K562 (cell line): ENCODE results near the gene RPE. TPM values are rescaled to one million over a fixed set of nuclear protein-coding genes. Genes with fewer than 3 reads are reported as not detected.

Experiments
- BRF2 ChIP-seq: IDR thresholded peaks from 3 replicates; pipeline ENCODE4 v1.6.1; 2011; ENCODE audit warnings: borderline replicate concordance, mild to moderate bottlenecking; ENCODE audit not compliant: insufficient read length, insufficient read depth
- CAMTA2 ChIP-seq: fragments of 250-450 bp; sonication (Bioruptor Pico); conservative IDR thresholded peaks from 2 replicates; pipeline ENCODE4 v1.5.1; 2022
- DPF2 ChIP-seq: fragments of 450-650 bp; IDR thresholded peaks from 2 replicates; pipeline ENCODE4 v1.6.1; 2016
- ESRRB ChIP-seq: fragments of 250-450 bp; sonication (Bioruptor Pico); IDR thresholded peaks from 2 replicates; pipeline ENCODE4 v1.5.0; 2020; ENCODE audit warnings: mild to moderate bottlenecking, moderate library complexity, borderline replicate concordance
- GABPB1 ChIP-seq: sonication (generic); formaldehyde crosslinking; IDR thresholded peaks from 2 replicates; pipeline ENCODE4 v1.8.0; 2022; ENCODE audit warnings: mild to moderate bottlenecking, missing genetic modification reagents
- HSF4 ChIP-seq: fragments of 250-450 bp; sonication (Bioruptor Pico); IDR thresholded peaks from 2 replicates; pipeline ENCODE4 v2.1.2; 2022; ENCODE audit warnings: mild to moderate bottlenecking, moderate library complexity, borderline replicate concordance
- IRF2 ChIP-seq: sonication (generic); formaldehyde crosslinking; IDR thresholded peaks from 2 replicates; pipeline ENCODE4 v1.8.1; 2022; ENCODE audit warnings: mild to moderate bottlenecking, missing genetic modification reagents
- KHSRP ChIP-seq: fragments of 450-650 bp; IDR thresholded peaks from 2 replicates; pipeline ENCODE4 v1.6.1; 2017
- LEF1 ChIP-seq: fragments of 450-650 bp; IDR thresholded peaks from 2 replicates; pipeline ENCODE4 v1.6.1; 2016; ENCODE audit warnings: mild to moderate bottlenecking
- NFE2 ChIP-seq: IDR thresholded peaks from 2 replicates; pipeline ENCODE4 v1.6.1; 2014; ENCODE audit warnings: antibody characterized with exemption, low read depth
- PTTG1 ChIP-seq: fragments of 450-650 bp; IDR thresholded peaks from 2 replicates; pipeline ENCODE4 v1.6.1; 2016; ENCODE audit warnings: low read depth, mild to moderate bottlenecking, missing genetic modification characterization, missing compliant biosample characterization
- SAFB2 ChIP-seq: fragments of 200-400 bp; formaldehyde crosslinking; IDR thresholded peaks from 2 replicates; pipeline ENCODE4 v1.6.1; 2018; ENCODE audit warnings: borderline replicate concordance, low read length, low read depth, moderate library complexity; ENCODE audit not compliant: severe bottlenecking
- SMARCE1 ChIP-seq: fragments of 450-650 bp; IDR thresholded peaks from 2 replicates; pipeline ENCODE4 v1.7.1; 2016; ENCODE audit warnings: mild to moderate bottlenecking
- SNRNP70 ChIP-seq: fragments of 200-400 bp; formaldehyde crosslinking; optimal IDR thresholded peaks from 2 replicates; pipeline ENCODE3; 2017; ENCODE audit warnings: low read depth, low read length
- SRSF1 ChIP-seq: fragments of 200-400 bp; formaldehyde crosslinking; IDR thresholded peaks from 2 replicates; pipeline ENCODE4 v1.6.1; 2017; ENCODE audit warnings: mild to moderate bottlenecking, low read depth, low read length, moderate library complexity
- TBP ChIP-seq: optimal IDR thresholded peaks from 2 replicates; pipeline ENCODE3; 2011; ENCODE audit warnings: low read depth, low read length, improper control_type of control experiment
- THAP7 ChIP-seq: fragments of 250-450 bp; sonication (Bioruptor Pico); IDR thresholded peaks from 2 replicates; pipeline ENCODE4 v1.5.0; 2021
- YY1 ChIP-seq, 3 experiments: IDR thresholded peaks; 2 replicates each; pipeline ENCODE4 v1.6.1; 2011; ENCODE audit warnings: low read length in 2 of 3, mild to moderate bottlenecking in 2 of 3, moderate library complexity in 2 of 3, borderline replicate concordance in 1 of 3, control low read depth in 1 of 3, low read depth in 1 of 3; ENCODE audit not compliant: insufficient read depth in 3 of 3, insufficient replicate concordance in 2 of 3, control insufficient read depth in 1 of 3, insufficient read length in 1 of 3; ENCODE audit errors: extremely low read depth in 1 of 3
- ZNF431 ChIP-seq: sonication (generic); formaldehyde crosslinking; IDR thresholded peaks from 2 replicates; pipeline ENCODE4 v1.8.0; 2022; ENCODE audit warnings: mild to moderate bottlenecking, missing genetic modification reagents
- polyA plus RNA-seq, 8 experiments: library from polyadenylated mRNA; depleted of rRNA in 4 of 8; stranded (reverse) in 5 of 8; unstranded in 3 of 8; fragments of >200 nt; fragmentation: Nextera tagmentation in 2 of 8; fragmentation: Illumina TruSeq in 1 of 8; extraction: Ambion mirVana in 2 of 8; extraction: Trizol in 1 of 8; gene quantifications; 2 replicates each; pipeline versions ENCODE4 v1.2.1 to v1.2.3, GENCODE V29; 2011 to 2014; ENCODE audit warnings: inconsistent platforms in 1 of 8, missing spikeins in 1 of 8
- total RNA-seq, 7 experiments: library from RNA; depleted of rRNA in 6 of 7; stranded (reverse); fragments of >200 nt in 6 of 7; fragmentation: Illumina TruSeq in 2 of 7; extraction: Trizol in 2 of 7; gene quantifications; 2 replicates each; pipeline versions ENCODE4 v1.2.1 to v1.2.3, GENCODE V29; 2011 to 2021; ENCODE audit warnings: low replicate concordance in 1 of 7
- TF ChIP-seq, protein P1 (sequence below): fragments of 450-650 bp; IDR thresholded peaks from one replicate; pipeline ENCODE4 v1.6.1; 2018; ENCODE audit warnings: mild to moderate bottlenecking, moderate library complexity; ENCODE audit not compliant: partially characterized antibody
- TF ChIP-seq, protein P2 (sequence below): sonication (generic); formaldehyde crosslinking; IDR thresholded peaks from 2 replicates; pipeline ENCODE4 v1.8.0; 2022; ENCODE audit warnings: mild to moderate bottlenecking, missing genetic modification reagents, borderline replicate concordance

The RPE gene
- total and polyA plus RNA-seq, 9 of the 15 experiments (the other 6 are each of a cell fraction or from before 2014, with no cell fraction given): 33.5 to 65.3 (median 50.4) TPM

- TF ChIP-seq BRF2 (no peak), YY1 (IDR thresholded peaks at IDR 0.05; ENCODE audit: borderline replicate concordance in 1 of 3, control insufficient read depth in 1 of 3, extremely low read depth in 1 of 3, insufficient read depth in 3 of 3, insufficient read length in 1 of 3, insufficient replicate concordance in 2 of 3, low read depth in 1 of 3, low read length in 2 of 3) (peak in 1 of 3 experiments; percentile 72), DPF2 (0 out of 2 replicates have a peak, but pooled peaks have one; percentile 23), GABPB1 (CRISPR knock-in tag) (peak; percentile 90), HSF4 (CRISPR knock-in tag) (no peak), SAFB2 (no peak), PTTG1 (tag) (no peak), SMARCE1 (no peak), LEF1 (no peak), CAMTA2 (CRISPR knock-in tag) (no peak), SNRNP70 (no peak), NFE2 (no peak), KHSRP (no peak), ZNF431 (CRISPR knock-in tag) (no peak), ESRRB (CRISPR knock-in tag) (no peak), SRSF1 (no peak), IRF2 (CRISPR knock-in tag) (no peak), TBP (peak; percentile 69), THAP7 (CRISPR knock-in tag) (no peak)
- TF ChIP-seq, protein P1, sequence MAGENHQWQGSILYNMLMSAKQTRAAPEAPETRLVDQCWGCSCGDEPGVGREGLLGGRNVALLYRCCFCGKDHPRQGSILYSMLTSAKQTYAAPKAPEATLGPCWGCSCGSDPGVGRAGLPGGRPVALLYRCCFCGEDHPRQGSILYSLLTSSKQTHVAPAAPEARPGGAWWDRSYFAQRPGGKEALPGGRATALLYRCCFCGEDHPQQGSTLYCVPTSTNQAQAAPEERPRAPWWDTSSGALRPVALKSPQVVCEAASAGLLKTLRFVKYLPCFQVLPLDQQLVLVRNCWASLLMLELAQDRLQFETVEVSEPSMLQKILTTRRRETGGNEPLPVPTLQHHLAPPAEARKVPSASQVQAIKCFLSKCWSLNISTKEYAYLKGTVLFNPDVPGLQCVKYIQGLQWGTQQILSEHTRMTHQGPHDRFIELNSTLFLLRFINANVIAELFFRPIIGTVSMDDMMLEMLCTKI: no peak
- TF ChIP-seq, protein P2, sequence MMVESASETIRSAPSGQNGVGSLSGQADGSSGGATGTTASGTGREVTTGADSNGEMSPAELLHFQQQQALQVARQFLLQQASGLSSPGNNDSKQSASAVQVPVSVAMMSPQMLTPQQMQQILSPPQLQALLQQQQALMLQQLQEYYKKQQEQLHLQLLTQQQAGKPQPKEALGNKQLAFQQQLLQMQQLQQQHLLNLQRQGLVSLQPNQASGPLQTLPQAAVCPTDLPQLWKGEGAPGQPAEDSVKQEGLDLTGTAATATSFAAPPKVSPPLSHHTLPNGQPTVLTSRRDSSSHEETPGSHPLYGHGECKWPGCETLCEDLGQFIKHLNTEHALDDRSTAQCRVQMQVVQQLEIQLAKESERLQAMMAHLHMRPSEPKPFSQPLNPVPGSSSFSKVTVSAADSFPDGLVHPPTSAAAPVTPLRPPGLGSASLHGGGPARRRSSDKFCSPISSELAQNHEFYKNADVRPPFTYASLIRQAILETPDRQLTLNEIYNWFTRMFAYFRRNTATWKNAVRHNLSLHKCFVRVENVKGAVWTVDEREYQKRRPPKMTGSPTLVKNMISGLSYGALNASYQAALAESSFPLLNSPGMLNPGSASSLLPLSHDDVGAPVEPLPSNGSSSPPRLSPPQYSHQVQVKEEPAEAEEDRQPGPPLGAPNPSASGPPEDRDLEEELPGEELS (CRISPR knock-in tag): no peak
Observed at GRCh38 chr2:210002158-210003157, at the start of gene RPE (continued).
